Measurements from ENCODE around the gene MT1B.

DNA sequence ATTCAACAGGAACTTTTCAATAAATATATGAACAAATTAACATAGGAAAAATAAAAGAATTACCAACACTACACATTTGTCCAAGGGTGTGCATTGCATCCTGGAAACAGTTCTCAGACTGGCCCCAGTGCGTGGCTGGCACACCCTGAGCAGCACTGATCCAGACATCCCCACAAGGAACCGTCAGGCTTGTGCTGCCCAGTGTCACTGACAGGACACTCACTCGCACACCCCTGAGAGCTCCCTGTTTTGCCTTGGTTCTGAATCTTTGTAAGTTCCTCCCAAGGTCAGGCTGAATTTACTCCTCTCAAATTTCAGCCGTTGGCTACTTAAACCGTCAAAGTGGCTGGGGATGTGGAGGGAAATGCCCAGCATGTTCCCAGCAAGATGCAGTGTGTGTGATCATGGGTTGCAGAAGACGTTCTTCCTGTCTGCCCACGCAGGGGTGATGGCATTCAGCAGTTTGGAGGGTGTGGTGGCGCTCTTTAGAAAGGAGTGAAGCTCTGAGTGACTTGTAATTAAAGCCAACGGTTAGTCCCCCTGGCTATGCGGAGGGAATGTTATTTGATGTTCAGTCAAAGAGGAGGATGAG, 41.6 kb upstream of the MT1B start:
- TF ChIP-seq, protein P1, sequence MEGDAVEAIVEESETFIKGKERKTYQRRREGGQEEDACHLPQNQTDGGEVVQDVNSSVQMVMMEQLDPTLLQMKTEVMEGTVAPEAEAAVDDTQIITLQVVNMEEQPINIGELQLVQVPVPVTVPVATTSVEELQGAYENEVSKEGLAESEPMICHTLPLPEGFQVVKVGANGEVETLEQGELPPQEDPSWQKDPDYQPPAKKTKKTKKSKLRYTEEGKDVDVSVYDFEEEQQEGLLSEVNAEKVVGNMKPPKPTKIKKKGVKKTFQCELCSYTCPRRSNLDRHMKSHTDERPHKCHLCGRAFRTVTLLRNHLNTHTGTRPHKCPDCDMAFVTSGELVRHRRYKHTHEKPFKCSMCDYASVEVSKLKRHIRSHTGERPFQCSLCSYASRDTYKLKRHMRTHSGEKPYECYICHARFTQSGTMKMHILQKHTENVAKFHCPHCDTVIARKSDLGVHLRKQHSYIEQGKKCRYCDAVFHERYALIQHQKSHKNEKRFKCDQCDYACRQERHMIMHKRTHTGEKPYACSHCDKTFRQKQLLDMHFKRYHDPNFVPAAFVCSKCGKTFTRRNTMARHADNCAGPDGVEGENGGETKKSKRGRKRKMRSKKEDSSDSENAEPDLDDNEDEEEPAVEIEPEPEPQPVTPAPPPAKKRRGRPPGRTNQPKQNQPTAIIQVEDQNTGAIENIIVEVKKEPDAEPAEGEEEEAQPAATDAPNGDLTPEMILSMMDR (IDR thresholded peaks at IDR 0.05): no peak
- peak in 1 of 2 donors; percentile 32 for TF ChIP-seq POLR2A (IDR thresholded peaks at IDR 0.05)
